Sigmoid colon (tissue), 7 donors: ENCODE data around the gene LRCH1. TPM values are rescaled to one million over a fixed set of nuclear protein-coding genes. Genes with fewer than 3 reads are reported as not detected.

Experiments used
- DNase-seq: peaks from one replicate; pipeline ENCODE4 v3.0.0-alpha.2; 2019
- H3K27ac ChIP-seq, 4 donors: fragments of 200-600 bp; sonication (generic); one replicate each; pipeline ENCODE4 v1.5.1; 2016 to 2019; ENCODE audit warnings: mild to moderate bottlenecking in 1 of 4
- H3K27me3 ChIP-seq, 3 donors: fragments of 200-600 bp; sonication (generic); one replicate each; pipeline ENCODE4 v1.5.1; 2019; ENCODE audit warnings: mild to moderate bottlenecking in 1 of 3
- H3K36me3 ChIP-seq, 4 donors: fragments of 200-600 bp; sonication (generic); one replicate each; pipeline ENCODE4 v1.5.1; 2016 to 2019
- H3K4me1 ChIP-seq, 4 donors: fragments of 200-600 bp; sonication (generic); one replicate each; pipeline ENCODE4 v1.5.1; 2017 to 2019
- H3K4me3 ChIP-seq, 4 donors: fragments of 200-600 bp; sonication (generic); one replicate each; pipeline ENCODE4 v1.5.1; 2017 to 2019; ENCODE audit warnings: mild to moderate bottlenecking in 2 of 4, moderate library complexity in 1 of 4
- H3K9me3 ChIP-seq, 4 donors: fragments of 200-600 bp in 3 of 4; sonication (generic) in 3 of 4; one replicate each; pipeline versions ENCODE4 v1.5.1 to v1.6.1; 2013 to 2019
- CTCF ChIP-seq, 4 experiments: fragments of 450-650 bp in 3 of 4; fragments of 200-600 bp in 1 of 4; IDR thresholded peaks; one replicate each; pipeline ENCODE4 v1.5.1; 2016 to 2019; ENCODE audit warnings: antibody characterized with exemption in 4 of 4, mild to moderate bottlenecking in 3 of 4, moderate library complexity in 2 of 4
- EP300 ChIP-seq, 4 donors: sonication (generic); formaldehyde crosslinking; IDR thresholded peaks; one replicate each; pipeline ENCODE4 v1.6.1; 2017; ENCODE audit warnings: antibody characterized with exemption in 4 of 4
- POLR2A ChIP-seq, 2 donors: fragments of 450-650 bp; IDR thresholded peaks; one replicate each; pipeline ENCODE4 v1.6.1; 2016; ENCODE audit warnings: antibody characterized with exemption in 2 of 2, mild to moderate bottlenecking in 2 of 2, moderate library complexity in 2 of 2
- POLR2AphosphoS5 ChIP-seq, 4 donors: sonication (generic); formaldehyde crosslinking; IDR thresholded peaks; one replicate each; pipeline ENCODE4 v1.6.1; 2017; ENCODE audit warnings: antibody characterized with exemption in 4 of 4
- WGBS, 2 donors: extraction: QIAGEN DNeasy Blood & Tissue Kit; methylation state at CpG; one replicate each; pipeline ENCODE4 v1.1.7; 2013; 5-methylcytosine and 5-hydroxymethylcytosine counted together
- intact Hi-C: fragments of 100-400 bp; cut with DNase I; formaldehyde crosslinking; loops from one replicate; pipeline ENCODE4 v1.15.1; 2023
- polyA plus RNA-seq, 3 donors: library from polyadenylated mRNA; stranded (reverse); fragments of 200-250 nt; gene quantifications; one replicate each; pipeline ENCODE4 v1.2.3, GENCODE V29; 2013
- total RNA-seq, 4 donors: library from RNA; depleted of rRNA; stranded (reverse); fragments of >200 nt; gene quantifications; one replicate each; pipeline ENCODE4 v1.1.0, GENCODE V29; 2016
- donor health status: healthy with polysubstance abuse.
- donor health status: Bipolar disorder and iron deficiency.
- donor health status: healthy.

Gene LRCH1
- total and polyA plus RNA-seq, 7 donors, result 4.2 to 54.0 (median 32.4) TPM

GRCh38 chr13:46521921-46522747 is 30.8 kb upstream of the LRCH1 start:
- no peak for DNase-seq
- Histone ChIP-seq H3K4me1 (peaks cover 0 to 3% (median 0%) of the 10 kb centered on the region in 4 donors), H3K4me3 (no peak overlapping the region), H3K9me3 (no peaks in the 10 kb centered on the region), H3K27me3 (no peaks in the 10 kb centered on the region), H3K27ac (no peak overlapping the region), H3K36me3 (no peaks in the 10 kb centered on the region)
- TF ChIP-seq CTCF (IDR thresholded peaks at IDR 0.05) (no peak), POLR2AphosphoS5 (IDR thresholded peaks at IDR 0.05) (no peak), POLR2A (IDR thresholded peaks at IDR 0.05) (no peak), EP300 (IDR thresholded peaks at IDR 0.05) (no peak)
- intact Hi-C loops, result no loop called here
- WGBS, 2 donors, result 42 to 60% methylated on average over 4 of the region's 4 CpGs

DNA sequence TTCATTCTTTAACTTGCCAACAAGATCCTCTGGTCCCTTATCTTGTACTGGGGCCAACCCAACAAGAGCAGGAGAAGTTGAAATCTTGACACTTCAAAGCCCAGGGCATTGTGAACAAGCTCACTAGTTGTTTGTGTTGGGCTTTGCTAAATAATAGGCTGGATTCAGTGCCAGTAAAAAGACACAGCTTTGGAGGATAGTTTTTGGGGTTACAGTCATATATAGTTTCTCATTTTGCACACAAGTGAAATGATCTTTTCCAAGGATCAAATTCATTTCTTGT is 30.3 kb upstream of the LRCH1 start:
- no peak overlapping the region for H3K27ac ChIP-seq
- no peak overlapping the region for H3K4me3 ChIP-seq
- no peaks in the 10 kb centered on the region for H3K9me3 ChIP-seq
- H3K36me3 ChIP-seq, result no peaks in the 10 kb centered on the region
- no peak for DNase-seq
- peaks cover 0 to 3% (median 0%) of the 10 kb centered on the region in 4 donors for H3K4me1 ChIP-seq
- TF ChIP-seq EP300 (IDR thresholded peaks at IDR 0.05) (no peak), POLR2A (IDR thresholded peaks at IDR 0.05) (no peak), POLR2AphosphoS5 (IDR thresholded peaks at IDR 0.05) (no peak)
- H3K27me3 ChIP-seq, result no peaks in the 10 kb centered on the region
- intact Hi-C loops, result no loop called here

DNA sequence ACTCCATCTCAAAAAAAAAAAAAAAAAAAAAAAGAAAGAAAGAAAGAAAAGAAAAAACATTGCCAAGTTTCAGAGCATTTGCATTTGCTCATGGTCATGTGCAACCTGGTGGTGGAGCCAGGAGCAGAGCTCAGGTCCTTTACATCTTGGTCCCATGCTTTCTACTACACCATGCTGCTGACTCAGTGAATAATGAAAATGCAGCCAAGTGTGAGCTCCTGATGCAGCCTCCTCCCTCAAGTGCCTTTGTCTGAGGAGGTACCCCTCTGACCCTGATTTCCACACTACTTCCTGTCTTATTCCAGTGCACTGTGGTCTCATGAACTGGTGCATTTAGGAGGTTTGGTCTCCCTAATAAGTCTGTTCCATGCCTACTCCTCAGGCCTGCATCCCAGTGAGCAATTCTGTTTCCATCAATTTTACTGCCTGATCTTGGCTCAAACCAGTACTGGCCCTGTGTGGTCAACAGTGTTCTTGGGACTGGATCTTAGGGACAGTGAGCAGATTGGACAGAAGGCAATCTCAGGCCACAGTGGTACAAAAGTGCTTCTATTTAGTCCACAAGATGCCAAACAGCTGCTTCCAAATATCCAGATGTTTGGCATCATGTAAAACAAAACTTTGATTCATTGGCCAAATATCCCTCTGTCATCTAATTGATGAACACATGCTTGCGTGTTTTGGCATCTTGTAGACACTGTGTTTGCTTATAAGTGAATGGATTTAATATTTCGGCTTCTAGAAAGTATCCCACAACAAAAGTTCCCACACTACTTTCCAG is 28.8 kb upstream of the LRCH1 start:
- DNase-seq, result no peak
- intact Hi-C loops, result no loop called here
- no peaks in the 10 kb centered on the region for H3K9me3 ChIP-seq
- H3K4me1 ChIP-seq, result peaks cover 0 to 3% (median 0%) of the 10 kb centered on the region in 4 donors
- no peaks in the 10 kb centered on the region for H3K27me3 ChIP-seq
- no peak overlapping the region for H3K27ac ChIP-seq
- 74 to 77% methylated on average over 2 of the region's 2 CpGs for WGBS, 2 donors
- H3K4me3 ChIP-seq, result no peak overlapping the region
- no peaks in the 10 kb centered on the region for H3K36me3 ChIP-seq
- TF ChIP-seq POLR2AphosphoS5 (IDR thresholded peaks at IDR 0.05) (peak in 1 of 4 donors; percentile 46), EP300 (IDR thresholded peaks at IDR 0.05) (no peak)

DNA sequence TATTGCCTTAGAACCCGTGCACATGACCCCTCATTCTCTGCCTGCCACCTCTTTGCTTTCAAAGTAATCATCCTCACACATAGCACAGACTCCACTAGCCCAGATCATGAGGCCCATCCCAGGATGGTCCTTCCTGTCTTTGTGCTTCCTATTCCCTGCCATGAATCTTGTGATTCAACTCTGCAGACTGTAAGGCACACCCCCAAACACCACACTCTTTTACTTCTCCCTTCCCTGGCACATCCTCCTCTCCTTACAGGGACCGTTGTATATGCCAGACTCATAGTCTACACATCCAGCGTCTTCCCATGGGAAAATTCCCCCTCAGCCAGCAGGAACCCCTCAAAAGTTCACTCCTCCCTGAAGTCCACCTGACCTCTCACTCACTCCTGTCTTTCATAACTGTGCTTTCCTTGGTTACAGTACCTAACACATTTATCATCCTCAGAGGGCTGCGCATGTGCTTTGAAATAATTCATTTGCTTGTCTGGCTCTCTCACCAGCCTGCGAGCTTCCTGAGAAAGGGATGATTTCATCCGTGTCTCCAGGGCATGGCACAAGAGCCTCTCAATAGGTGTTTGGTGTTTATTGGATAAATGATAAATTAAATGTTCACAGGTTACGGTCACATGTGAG is 26.8 kb upstream of the LRCH1 start:
- no peak for TF ChIP-seq CTCF (IDR thresholded peaks at IDR 0.05)
- no peaks in the 10 kb centered on the region for H3K27me3 ChIP-seq
- no peak for DNase-seq
- H3K27ac ChIP-seq, result no peak overlapping the region
- H3K36me3 ChIP-seq, result no peaks in the 10 kb centered on the region
- WGBS, 2 donors, result 78 to 82% methylated on average over 7 of the region's 7 CpGs
- peaks cover 0 to 17% (median 11%) of the 10 kb centered on the region in 4 donors for H3K4me1 ChIP-seq
- no peaks in the 10 kb centered on the region for H3K9me3 ChIP-seq
- no peak overlapping the region for H3K4me3 ChIP-seq
- intact Hi-C loops, result no loop called here

GRCh38 chr13:46526740-46527139 is 26.2 kb upstream of the LRCH1 start:
- TF ChIP-seq EP300 (IDR thresholded peaks at IDR 0.05) (no peak), POLR2A (IDR thresholded peaks at IDR 0.05) (no peak), POLR2AphosphoS5 (IDR thresholded peaks at IDR 0.05) (no peak), CTCF (IDR thresholded peaks at IDR 0.05) (no peak)
- DNase-seq, result no peak
- no peak overlapping the region for H3K27ac ChIP-seq
- H3K27me3 ChIP-seq, result no peaks in the 10 kb centered on the region
- intact Hi-C loops, result no loop called here
- 53 to 63% methylated on average over 3 of the region's 3 CpGs for WGBS, 2 donors
- H3K36me3 ChIP-seq, result no peaks in the 10 kb centered on the region
- H3K4me3 ChIP-seq, result no peak overlapping the region
- H3K9me3 ChIP-seq, result no peaks in the 10 kb centered on the region
- peaks cover 0 to 20% (median 16%) of the 10 kb centered on the region in 4 donors for H3K4me1 ChIP-seq
